Karpas-422 (cell line): ENCODE data around the gene AVPR2. TPM values are rescaled to one million over a fixed set of nuclear protein-coding genes. Genes with fewer than 3 reads are reported as not detected.

ENCODE experiments used
- DNase-seq: peaks from one replicate; pipeline ENCODE4 v3.0.0-alpha.2; 2015
- H2AFZ ChIP-seq: fragments of 200-600 bp; sonication (generic); 2 replicates; pipeline ENCODE4 v1.6.1; 2014; ENCODE audit warnings: antibody characterized with exemption, low read length, mixed read lengths
- H3K27ac ChIP-seq: fragments of 200-600 bp; sonication (generic); 2 replicates; pipeline ENCODE4 v1.5.1; 2014; ENCODE audit warnings: mild to moderate bottlenecking, low read length, moderate library complexity
- H3K27me3 ChIP-seq: fragments of 200-600 bp; sonication (generic); 2 replicates; pipeline ENCODE4 v1.6.1; 2014; ENCODE audit warnings: low read length, mixed read lengths
- H3K36me3 ChIP-seq: fragments of 200-600 bp; sonication (generic); 2 replicates; pipeline ENCODE4 v1.6.1; 2014; ENCODE audit warnings: low read length, mixed read lengths; ENCODE audit not compliant: insufficient read depth
- H3K4me1 ChIP-seq: fragments of 200-600 bp; sonication (generic); 2 replicates; pipeline ENCODE4 v1.6.1; 2014; ENCODE audit warnings: mild to moderate bottlenecking, low read length, mixed read lengths
- H3K4me2 ChIP-seq: fragments of 200-600 bp; sonication (generic); 2 replicates; pipeline ENCODE4 v1.6.1; 2014; ENCODE audit warnings: low read length, low read depth, mild to moderate bottlenecking; ENCODE audit not compliant: poor library complexity, severe bottlenecking
- H3K4me3 ChIP-seq: fragments of 200-600 bp; sonication (generic); 2 replicates; pipeline ENCODE4 v1.5.1; 2014; ENCODE audit warnings: mild to moderate bottlenecking, antibody characterized with exemption, low read length, mixed read lengths
- H3K79me2 ChIP-seq: fragments of 200-600 bp; sonication (generic); 2 replicates; pipeline ENCODE4 v1.6.1; 2014; ENCODE audit warnings: mild to moderate bottlenecking, low read length, mixed read lengths
- H3K9ac ChIP-seq: fragments of 200-600 bp; sonication (generic); 2 replicates; pipeline ENCODE4 v1.6.0; 2014; ENCODE audit warnings: low read length
- H3K9me2 ChIP-seq: fragments of 200-600 bp; sonication (generic), shearing (Covaris generic); replicated peaks from 2 replicates; pipeline ENCODE4 v1.6.0; 2014; ENCODE audit warnings: mild to moderate bottlenecking, low read length, moderate library complexity; ENCODE audit not compliant: insufficient read depth
- H3K9me3 ChIP-seq: fragments of 300-700, 200-600 bp; sonication (generic); 2 replicates; pipeline ENCODE4 v1.6.1; 2014; ENCODE audit warnings: low read length, mixed read lengths
- H4K20me1 ChIP-seq: fragments of 200-600 bp; sonication (generic); 2 replicates; pipeline ENCODE4 v1.6.1; 2014; ENCODE audit warnings: mild to moderate bottlenecking, antibody characterized with exemption, low read length, low read depth; ENCODE audit not compliant: insufficient read depth
- total RNA-seq: library from RNA; depleted of rRNA; stranded (reverse); fragments of >200 nt; shearing (Covaris generic); gene quantifications from 2 replicates; pipeline ENCODE4 v1.2.3, GENCODE V29; 2014; ENCODE audit warnings: low replicate concordance

The AVPR2 gene
- total RNA-seq, 1 experiment from 2014 or later, result not detected

DNA sequence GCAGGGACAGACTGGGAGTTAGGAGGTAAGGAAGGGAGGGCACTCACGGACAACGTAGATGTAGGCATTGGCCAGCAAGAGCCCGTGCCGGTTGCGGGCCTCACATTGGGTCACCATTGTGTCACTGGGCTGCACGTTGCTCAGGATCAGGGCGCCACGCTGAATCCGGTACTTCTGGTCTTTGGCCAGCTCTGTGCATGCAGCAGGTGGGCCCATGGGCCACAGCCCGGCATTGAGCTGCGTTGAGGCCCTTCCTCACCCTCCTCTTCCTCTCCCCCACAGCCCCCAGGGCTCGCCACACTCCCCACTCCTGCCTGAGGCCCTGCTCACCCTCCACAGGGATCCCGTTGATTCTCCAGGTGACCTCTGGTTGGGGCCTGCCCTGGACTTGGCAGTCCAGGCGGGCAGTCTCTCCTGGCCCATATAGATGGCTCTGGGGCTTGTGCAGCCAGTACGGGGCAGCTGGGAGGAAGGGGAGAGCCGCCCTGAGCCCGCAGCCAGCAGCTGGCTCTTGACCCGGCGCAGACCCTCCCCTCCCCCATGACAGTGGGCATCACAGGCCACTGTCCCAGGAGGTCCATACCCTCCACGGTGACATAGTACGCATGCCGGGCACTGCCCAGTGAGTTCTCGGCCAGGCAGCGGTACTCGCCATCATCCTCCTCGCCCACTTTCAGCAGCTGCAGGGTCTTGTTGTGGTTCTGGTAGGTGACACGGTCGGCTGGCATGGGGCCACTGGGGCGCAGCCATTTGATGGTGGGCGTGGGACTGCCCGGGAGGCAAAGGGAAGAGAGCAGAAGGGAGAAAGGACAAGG, 34.8 kb upstream of the AVPR2 start:
- H3K9me3 ChIP-seq, result no peaks in the 10 kb centered on the region
- no peak overlapping the region for H3K9ac ChIP-seq
- H4K20me1 ChIP-seq, result no peaks in the 10 kb centered on the region
- no peak overlapping the region for H2AFZ ChIP-seq
- H3K36me3 ChIP-seq, result no peaks in the 10 kb centered on the region
- no peaks in the 10 kb centered on the region for H3K79me2 ChIP-seq
- no peaks in the 10 kb centered on the region for H3K4me1 ChIP-seq
- H3K27ac ChIP-seq, result no peak overlapping the region
- no peak overlapping the region for H3K4me2 ChIP-seq
- no peak for DNase-seq
- no peak overlapping the region for H3K4me3 ChIP-seq
- H3K9me2 ChIP-seq, result no peaks in the 10 kb centered on the region
- H3K27me3 ChIP-seq, result no peaks in the 10 kb centered on the region

DNA sequence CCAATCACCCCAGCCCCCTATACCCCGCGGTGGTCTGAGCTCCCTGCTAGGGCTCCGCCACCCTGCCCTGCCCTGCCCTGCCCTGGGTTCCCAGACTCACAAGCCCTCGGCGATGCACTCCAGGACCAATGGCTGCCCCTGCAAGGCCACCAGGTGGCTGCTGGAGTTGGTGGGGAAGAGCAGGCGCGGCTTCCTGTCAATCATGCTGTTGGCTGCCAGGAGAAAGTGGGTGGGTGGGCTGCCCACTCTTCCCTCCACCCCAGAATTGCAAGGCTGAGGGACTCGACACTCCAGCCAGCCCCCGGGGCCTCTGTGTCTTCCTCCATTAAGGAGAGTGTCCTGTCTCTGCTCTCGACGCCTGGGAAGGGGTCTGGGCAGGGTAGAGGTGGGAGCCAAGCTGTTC, 34.2 kb upstream of the AVPR2 start:
- Histone ChIP-seq H3K27me3 (no peaks in the 10 kb centered on the region), H4K20me1 (no peaks in the 10 kb centered on the region), H3K4me3 (no peak overlapping the region), H3K9me2 (no peaks in the 10 kb centered on the region), H3K4me1 (no peaks in the 10 kb centered on the region), H3K79me2 (no peaks in the 10 kb centered on the region), H3K36me3 (no peaks in the 10 kb centered on the region), H2AFZ (no peak overlapping the region), H3K27ac (no peak overlapping the region), H3K4me2 (no peak overlapping the region), H3K9ac (no peak overlapping the region), H3K9me3 (no peaks in the 10 kb centered on the region)
- DNase-seq, result no peak

DNA sequence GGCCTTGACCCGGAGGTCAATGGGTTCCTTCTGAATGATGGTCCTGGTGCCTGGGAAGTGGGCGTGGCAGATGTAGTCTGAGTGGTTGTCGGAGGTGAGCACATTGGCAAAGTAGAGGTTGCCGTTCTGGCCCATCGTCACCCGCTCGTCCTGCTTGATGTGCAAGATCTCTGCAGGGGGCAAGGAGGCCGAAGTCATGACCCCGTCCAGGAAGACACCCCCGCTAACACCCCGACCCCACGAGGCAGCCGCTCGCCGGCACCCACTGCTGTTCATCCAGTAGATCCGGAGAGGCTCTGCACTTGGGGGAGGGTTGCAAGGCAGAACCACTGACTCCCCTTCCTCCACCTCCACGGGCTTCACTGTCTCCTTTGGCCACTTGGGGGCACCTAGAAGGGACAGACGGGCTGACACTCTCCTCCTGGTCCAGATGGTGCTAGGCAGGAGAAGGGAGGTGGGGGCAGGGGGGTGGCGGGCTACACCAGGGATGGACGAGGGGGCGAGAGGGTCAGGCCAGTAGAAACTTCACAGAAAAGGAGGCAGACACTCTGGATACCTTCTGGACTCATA, 33.6 kb upstream of the AVPR2 start:
- DNase-seq, result no peak
- Histone ChIP-seq H3K27me3 (no peaks in the 10 kb centered on the region), H3K4me2 (no peak overlapping the region), H4K20me1 (no peaks in the 10 kb centered on the region), H3K4me1 (no peaks in the 10 kb centered on the region), H3K27ac (no peak overlapping the region), H3K9me2 (no peaks in the 10 kb centered on the region), H3K9ac (no peak overlapping the region), H3K36me3 (no peaks in the 10 kb centered on the region), H3K79me2 (no peaks in the 10 kb centered on the region), H2AFZ (no peak overlapping the region), H3K4me3 (no peak overlapping the region), H3K9me3 (no peaks in the 10 kb centered on the region)

DNA sequence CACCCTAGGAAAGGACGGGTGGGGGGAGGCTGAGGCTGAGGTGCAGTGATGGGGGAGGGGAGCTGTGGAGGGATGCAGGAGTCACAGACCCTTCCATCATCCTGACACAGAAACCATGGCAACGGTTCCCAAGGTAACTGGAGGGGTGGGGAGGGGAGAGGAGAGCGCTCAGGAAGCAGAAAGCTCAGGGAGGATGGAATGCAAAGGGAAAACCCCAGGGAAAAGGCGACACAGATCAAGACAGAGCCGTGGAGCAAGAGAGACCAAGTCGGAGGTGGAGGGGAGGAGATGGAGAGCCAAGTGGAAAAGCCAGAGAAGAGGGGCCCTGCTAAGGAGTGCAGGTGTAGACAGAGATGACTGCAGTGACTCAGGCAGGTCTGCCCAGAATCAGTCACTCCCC, 33.0 kb upstream of the AVPR2 start:
- Histone ChIP-seq H3K36me3 (no peaks in the 10 kb centered on the region), H4K20me1 (no peaks in the 10 kb centered on the region), H3K9me3 (no peaks in the 10 kb centered on the region), H3K4me2 (no peak overlapping the region), H3K9ac (no peak overlapping the region), H3K4me3 (no peak overlapping the region), H2AFZ (no peak overlapping the region), H3K4me1 (no peaks in the 10 kb centered on the region), H3K79me2 (no peaks in the 10 kb centered on the region), H3K27me3 (no peaks in the 10 kb centered on the region), H3K27ac (no peak overlapping the region), H3K9me2 (no peaks in the 10 kb centered on the region)
- DNase-seq, result no peak

DNA sequence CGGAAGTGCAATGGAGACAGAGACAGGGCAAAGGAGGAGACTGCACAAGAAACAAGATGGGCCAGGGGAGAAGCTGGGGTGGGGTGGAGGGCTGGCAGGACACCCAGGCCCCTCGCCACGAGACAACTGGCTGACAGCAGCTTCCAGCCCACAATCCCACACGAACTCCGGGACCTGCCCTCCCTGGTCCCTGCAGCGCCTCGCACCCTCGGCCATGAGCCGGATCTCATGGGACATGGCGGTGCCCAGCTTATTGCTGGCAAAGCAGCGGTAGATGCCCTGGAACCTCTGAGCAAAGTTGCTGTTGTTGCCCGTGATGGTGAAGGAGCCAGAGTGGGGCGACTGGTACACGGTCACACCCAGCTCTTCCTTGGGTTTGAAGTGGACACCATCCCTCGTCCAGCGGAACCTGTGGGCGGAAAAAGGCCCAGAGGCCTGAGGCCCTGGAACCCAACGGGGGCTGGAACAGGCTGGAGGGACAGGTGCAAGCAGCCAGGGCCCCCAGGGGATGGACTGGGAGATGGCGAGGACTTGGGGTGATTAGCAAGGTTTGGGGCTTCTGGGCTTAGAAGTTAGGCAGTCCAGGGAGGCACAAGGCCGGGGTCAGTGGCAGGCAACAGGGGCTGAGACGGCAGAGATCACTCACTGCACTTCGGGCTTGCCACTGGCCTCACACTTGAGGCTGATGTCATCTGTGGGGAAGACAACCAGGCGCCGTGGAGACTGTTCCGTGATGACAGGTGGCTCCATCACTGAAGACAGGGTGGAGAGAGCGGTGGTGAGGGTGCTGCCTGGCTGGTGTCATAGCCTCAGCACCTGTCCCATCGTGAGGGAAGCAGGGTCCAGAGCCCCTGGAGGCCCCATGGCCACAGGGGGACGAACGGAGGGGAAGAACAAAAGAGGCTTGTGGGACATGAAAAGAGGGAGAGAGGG, 32.3 kb upstream of the AVPR2 start:
- no peak for DNase-seq
- Histone ChIP-seq H3K79me2 (no peaks in the 10 kb centered on the region), H2AFZ (no peak overlapping the region), H3K9ac (no peak overlapping the region), H3K36me3 (no peaks in the 10 kb centered on the region), H3K4me2 (no peak overlapping the region), H3K27me3 (no peaks in the 10 kb centered on the region), H3K4me1 (no peaks in the 10 kb centered on the region), H3K9me3 (no peaks in the 10 kb centered on the region), H3K27ac (no peak overlapping the region), H4K20me1 (no peaks in the 10 kb centered on the region), H3K9me2 (no peaks in the 10 kb centered on the region), H3K4me3 (no peak overlapping the region)

DNA sequence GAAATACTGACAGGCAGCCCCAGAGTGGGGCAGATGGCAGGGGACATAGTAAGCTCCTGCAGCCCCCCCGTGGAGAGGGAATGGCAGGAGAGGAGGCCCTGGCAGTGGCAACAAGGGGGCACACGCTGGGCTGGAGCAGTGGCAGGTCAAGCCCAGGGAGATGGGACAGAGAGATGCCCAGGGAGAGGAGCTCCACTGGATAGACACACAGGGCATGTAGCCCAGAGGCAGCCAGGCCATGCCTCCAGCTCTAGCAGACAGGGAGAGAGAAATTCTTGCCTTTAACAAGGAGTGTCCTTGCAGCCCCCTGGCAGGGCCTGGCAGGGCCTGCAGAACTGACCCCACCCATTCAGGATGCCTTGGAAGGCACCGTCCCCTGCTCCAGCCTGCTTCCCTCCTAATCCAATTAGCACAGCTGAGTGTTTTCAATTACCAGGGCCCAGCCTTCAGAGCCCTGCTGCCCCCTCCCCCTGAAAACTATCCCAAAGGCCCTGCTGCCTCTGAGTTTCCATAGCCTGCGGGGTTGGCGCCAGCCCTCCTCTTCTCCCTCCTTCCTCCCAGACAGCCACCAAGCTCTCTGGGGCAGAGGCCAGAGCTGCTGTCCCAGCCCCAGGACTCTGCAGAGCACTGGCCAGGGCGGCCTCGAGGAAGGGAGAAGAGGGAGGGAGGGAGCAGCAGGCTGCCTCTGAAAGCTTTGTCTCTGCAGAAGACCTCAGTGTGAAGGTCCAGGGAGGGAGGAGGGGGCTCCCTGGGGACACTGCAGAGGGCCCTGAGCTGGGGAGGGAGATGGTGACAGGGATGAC, 31.0 kb upstream of the AVPR2 start:
- H3K4me2 ChIP-seq, result no peak overlapping the region
- 0 out of 2 replicates have a peak, but pooled peaks cover 5% of the 10 kb centered on the region for H4K20me1 ChIP-seq
- no peak overlapping the region for H3K27ac ChIP-seq
- no peak overlapping the region for H3K9ac ChIP-seq
- no peaks in the 10 kb centered on the region for H3K4me1 ChIP-seq
- H3K36me3 ChIP-seq, result no peaks in the 10 kb centered on the region
- H2AFZ ChIP-seq, result no peak overlapping the region
- no peaks in the 10 kb centered on the region for H3K79me2 ChIP-seq
- H3K27me3 ChIP-seq, result no peaks in the 10 kb centered on the region
- no peak for DNase-seq
- H3K9me3 ChIP-seq, result no peaks in the 10 kb centered on the region
- H3K9me2 ChIP-seq, result no peaks in the 10 kb centered on the region
- no peak overlapping the region for H3K4me3 ChIP-seq

DNA sequence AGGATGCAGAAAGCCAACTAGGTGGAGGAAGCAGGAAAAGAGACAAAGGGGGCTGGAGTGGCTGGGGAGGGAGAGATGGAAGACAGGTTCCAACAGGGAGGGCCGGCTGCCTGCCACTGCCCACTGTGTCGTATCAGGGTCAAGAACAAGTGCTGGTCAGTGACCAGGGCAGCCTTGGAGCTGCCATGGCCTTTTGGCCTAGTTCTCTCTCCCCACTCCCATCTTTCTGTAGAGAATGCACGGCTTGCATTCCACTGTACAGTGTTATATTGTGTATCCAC, 30.4 kb upstream of the AVPR2 start:
- Histone ChIP-seq H3K79me2 (no peaks in the 10 kb centered on the region), H3K27ac (no peak overlapping the region), H2AFZ (no peak overlapping the region), H3K4me3 (no peak overlapping the region), H3K9me2 (no peaks in the 10 kb centered on the region), H3K27me3 (no peaks in the 10 kb centered on the region), H3K9ac (no peak overlapping the region), H3K36me3 (no peaks in the 10 kb centered on the region), H3K4me1 (no peaks in the 10 kb centered on the region), H3K4me2 (no peak overlapping the region), H3K9me3 (no peaks in the 10 kb centered on the region), H4K20me1 (0 out of 2 replicates have a peak, but pooled peaks cover 5% of the 10 kb centered on the region)
- no peak for DNase-seq
